Esophagus squamous epithelium (tissue), 5 donors: ENCODE results near the gene SBF1. TPM values are rescaled to one million over a fixed set of nuclear protein-coding genes. Genes with fewer than 3 reads are reported as not detected.
A peak's percentile ranks its signal among the peaks of the same experiment; 100 is the strongest.

ENCODE experiments used
- DNase-seq: peaks from one replicate; lab custom pipeline; 2025; lab: John Stamatoyannopoulos, UW
- H3K27ac ChIP-seq, 4 donors: fragments of 200-600 bp; sonication (generic); one replicate each; pipeline ENCODE4 v1.5.1; 2016 to 2019; ENCODE audit warnings: mild to moderate bottlenecking in 1 of 4
- H3K27me3 ChIP-seq, 4 donors: fragments of 200-600 bp; sonication (generic); 1 replicate in 3 of 4; 2 replicates in 1 of 4; pipeline versions ENCODE4 v1.5.1 to v1.6.0; 2017 to 2021; ENCODE audit warnings: antibody characterized with exemption in 1 of 4
- H3K36me3 ChIP-seq, 3 donors: fragments of 200-600 bp; sonication (generic); one replicate each; pipeline ENCODE4 v1.5.1; 2016 to 2019
- H3K4me1 ChIP-seq, 3 donors: fragments of 200-600 bp; sonication (generic); one replicate each; pipeline ENCODE4 v1.5.1; 2017 to 2019
- H3K4me3 ChIP-seq, 4 donors: fragments of 200-600 bp; sonication (generic); 1 replicate in 3 of 4; 2 replicates in 1 of 4; pipeline ENCODE4 v1.5.1; 2016 to 2019; ENCODE audit warnings: mild to moderate bottlenecking in 2 of 4, moderate library complexity in 1 of 4
- H3K9me3 ChIP-seq, 3 donors: fragments of 200-600 bp; sonication (generic); one replicate each; pipeline ENCODE4 v1.5.1; 2016 to 2019
- CTCF ChIP-seq, 6 experiments: fragments of 450-650 bp in 4 of 6; fragments of 200-600 bp in 2 of 6; sonication (generic) in 2 of 6; IDR thresholded peaks; one replicate each; pipeline ENCODE4 v1.5.1; 2016 to 2019; ENCODE audit warnings: antibody characterized with exemption in 6 of 6, mild to moderate bottlenecking in 4 of 6, moderate library complexity in 4 of 6
- POLR2A ChIP-seq, 4 donors: fragments of 450-650 bp; IDR thresholded peaks; one replicate each; pipeline ENCODE4 v1.6.1; 2017; ENCODE audit warnings: antibody characterized with exemption in 4 of 4, mild to moderate bottlenecking in 4 of 4, moderate library complexity in 3 of 4
- WGBS, 2 donors: methylation state at CpG; one replicate each; pipeline ENCODE4 v1.1.5; 2018; 5-methylcytosine and 5-hydroxymethylcytosine counted together
- intact Hi-C: fragments of 100-400 bp; cut with DNase I; formaldehyde crosslinking; loops from one replicate; pipeline ENCODE4 v1.15.0; 2022
- total RNA-seq, 4 donors: library from RNA; depleted of rRNA; stranded (reverse); fragments of >200 nt; gene quantifications; one replicate each; pipeline ENCODE4 v1.1.0, GENCODE V29; 2016
- donor health status: DM: yes; HTN: yes; CAD: no.

The SBF1 gene
- total RNA-seq, 4 donors from 2014 or later: 38.3 to 92.0 (median 63.4) TPM

- intact Hi-C loops: no loop called here
- TF ChIP-seq POLR2A (IDR thresholded peaks at IDR 0.05) (no peak), CTCF (IDR thresholded peaks at IDR 0.05) (no peak)
- Histone ChIP-seq H3K27me3 (no peaks in the 10 kb centered on the region), H3K36me3 (peaks cover 48 to 63% (median 58%) of the 10 kb centered on the region in 3 donors), H3K4me1 (peaks cover 33 to 47% (median 34%) of the 10 kb centered on the region in 3 donors), H3K27ac (no peak overlapping the region), H3K4me3 (no peak overlapping the region), H3K9me3 (no peaks in the 10 kb centered on the region)
- no peak for DNase-seq
- WGBS, 2 donors: 83 to 91% methylated on average over 14 to 16 of the region's 24 CpGs
Measured at GRCh38 chr22:50467341-50467740, 7.5 kb downstream of the SBF1 start.

GRCh38 chr22:50465066-50465930 lies 9.5 kb downstream of the SBF1 start:
- 78% methylated on average over 8 of the region's 30 CpGs; no CpG with 5 or more reads in 1 of the 2 donors for WGBS, 2 donors
- no peak for DNase-seq
- peaks cover 66 to 84% (median 76%) of the 10 kb centered on the region in 3 donors for H3K36me3 ChIP-seq

DNA sequence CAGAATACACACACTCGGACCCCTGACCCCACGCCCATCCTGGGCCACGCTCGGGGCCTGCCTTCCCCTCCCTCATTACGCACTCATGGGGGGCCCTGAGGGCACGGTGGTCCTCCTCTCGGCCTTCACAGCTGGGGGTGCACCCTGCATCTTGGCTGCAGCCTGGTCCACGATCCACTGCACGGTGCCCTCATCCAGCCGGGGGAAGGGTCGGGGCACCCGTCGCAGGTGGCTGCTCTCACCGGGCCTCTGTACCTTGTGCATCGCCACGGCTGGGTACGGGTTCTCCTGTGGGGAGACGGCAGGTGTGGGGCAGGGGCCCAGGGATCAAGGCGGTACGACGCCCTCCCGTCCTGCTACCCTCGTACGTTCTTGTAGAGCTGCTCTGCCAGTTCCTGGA lies 10.4 kb downstream of the SBF1 start:
- Histone ChIP-seq H3K4me1 (peaks cover 16 to 47% (median 19%) of the 10 kb centered on the region in 3 donors), H3K4me3 (no peak overlapping the region), H3K27me3 (no peaks in the 10 kb centered on the region), H3K27ac (no peak overlapping the region), H3K9me3 (no peaks in the 10 kb centered on the region), H3K36me3 (peaks cover 75 to 92% (median 84%) of the 10 kb centered on the region in 3 donors)
- intact Hi-C loops: no loop called here
- 85 to 87% methylated on average over 3 to 11 of the region's 24 CpGs for WGBS, 2 donors
- no peak for TF ChIP-seq POLR2A (IDR thresholded peaks at IDR 0.05)
- no peak for DNase-seq

More at GRCh38 chr22:50465066-50465930, 9.5 kb downstream of the SBF1 start:
- Histone ChIP-seq H3K27me3 (no peaks in the 10 kb centered on the region), H3K27ac (no peak overlapping the region), H3K4me3 (no peak overlapping the region), H3K4me1 (peaks cover 25 to 47% (median 27%) of the 10 kb centered on the region in 3 donors), H3K9me3 (no peaks in the 10 kb centered on the region)
- TF ChIP-seq POLR2A (IDR thresholded peaks at IDR 0.05): no peak
- TF ChIP-seq CTCF (IDR thresholded peaks at IDR 0.05): no peak
- intact Hi-C loops: no loop called here

GRCh38 chr22:50463188-50463900 lies 11.5 kb downstream of the SBF1 start:
- Histone ChIP-seq H3K27me3 (no peaks in the 10 kb centered on the region), H3K36me3 (peaks cover 86 to 100% (median 95%) of the 10 kb centered on the region in 3 donors), H3K9me3 (no peaks in the 10 kb centered on the region), H3K27ac (no peak overlapping the region), H3K4me3 (no peak overlapping the region), H3K4me1 (peaks cover 13 to 38% (median 14%) of the 10 kb centered on the region in 3 donors)
- intact Hi-C loops: no loop called here
- DNase-seq: no peak
- WGBS, 2 donors: 86 to 88% methylated on average over 12 to 22 of the region's 28 CpGs
- TF ChIP-seq POLR2A (IDR thresholded peaks at IDR 0.05) (no peak), CTCF (IDR thresholded peaks at IDR 0.05) (no peak)

GRCh38 chr22:50461979-50462540 lies 12.8 kb downstream of the SBF1 start:
- no peak for DNase-seq
- H3K4me1 ChIP-seq: peaks cover 13 to 33% (median 14%) of the 10 kb centered on the region in 3 donors
- H3K36me3 ChIP-seq: peaks cover 82 to 100% (median 91%) of the 10 kb centered on the region in 3 donors
- WGBS, 2 donors: 89 to 96% methylated on average over 6 to 11 of the region's 30 CpGs
- H3K9me3 ChIP-seq: no peaks in the 10 kb centered on the region
- H3K4me3 ChIP-seq: no peak overlapping the region
- TF ChIP-seq CTCF (IDR thresholded peaks at IDR 0.05): no peak
- no peak for TF ChIP-seq POLR2A (IDR thresholded peaks at IDR 0.05)
- H3K27me3 ChIP-seq: no peaks in the 10 kb centered on the region
- intact Hi-C loops: no loop called here
- peak overlapping the region in 2 of 4 donors; percentile 73 to 81 for H3K27ac ChIP-seq
